GM23338 (cell line): ENCODE measurements around the gene APP. TPM values are rescaled to one million over a fixed set of nuclear protein-coding genes. Genes with fewer than 3 reads are reported as not detected.
"Not testable (repeated sequence)": the region's sequence is repeated elsewhere in the genome, so short reads cannot be mapped to it uniquely, and the experiment has no call there.

Experiments
- ATAC-seq: fragments of 200-7000 bp; cut with Tn5 transposase; 3 replicates; pipeline ENCODE4 v1.9.1; 2020
- DNase-seq: peaks from one replicate; pipeline ENCODE4 v3.0.0-alpha.2; 2015; ENCODE audit warnings: low spot score
- H2AFZ ChIP-seq: fragments of 200-600 bp; sonication (generic); 2 replicates; pipeline ENCODE4 v1.8.0; 2016; ENCODE audit warnings: antibody characterized with exemption, mild to moderate bottlenecking, moderate library complexity
- H3F3A ChIP-seq: fragments of 200-600 bp; sonication (generic); replicated peaks from 2 replicates; pipeline ENCODE4 v1.8.0; 2017; ENCODE audit warnings: antibody characterized with exemption, mixed run types, low read depth
- H3K27ac ChIP-seq: fragments of 200-600 bp; sonication (generic); 2 replicates; pipeline ENCODE4 v1.6.1; 2016; ENCODE audit warnings: low read depth
- H3K27me3 ChIP-seq: fragments of 200-600 bp; sonication (generic); 2 replicates; pipeline ENCODE4 v1.8.0; 2016; ENCODE audit warnings: mild to moderate bottlenecking, mixed run types, moderate library complexity; ENCODE audit not compliant: insufficient read depth
- H3K36me3 ChIP-seq: fragments of 200-600 bp; sonication (generic); 2 replicates; pipeline ENCODE4 v1.8.0; 2016; ENCODE audit warnings: mild to moderate bottlenecking; ENCODE audit not compliant: insufficient read depth
- H3K4me1 ChIP-seq: fragments of 200-600 bp; sonication (generic); 2 replicates; pipeline ENCODE4 v1.8.0; 2016; ENCODE audit warnings: mild to moderate bottlenecking, moderate library complexity; ENCODE audit not compliant: insufficient read depth
- H3K4me2 ChIP-seq: fragments of 200-600 bp; sonication (generic); 2 replicates; pipeline ENCODE4 v1.7.1; 2017; ENCODE audit warnings: mixed run types
- H3K4me3 ChIP-seq: fragments of 200-600 bp; sonication (generic); 2 replicates; pipeline ENCODE4 v1.6.1; 2016; ENCODE audit warnings: mixed run types
- H3K79me2 ChIP-seq: fragments of 200-600 bp; sonication (generic); replicated peaks from 2 replicates; pipeline ENCODE4 v1.8.0; 2017; ENCODE audit warnings: mild to moderate bottlenecking; ENCODE audit not compliant: insufficient read depth
- H3K9me2 ChIP-seq: fragments of 200-600 bp; sonication (generic); 2 replicates; pipeline ENCODE4 v1.8.0; 2017; ENCODE audit not compliant: insufficient read depth
- H4K20me1 ChIP-seq: fragments of 200-600 bp; sonication (generic); replicated peaks from 2 replicates; pipeline ENCODE4 v1.8.0; 2017; ENCODE audit warnings: mild to moderate bottlenecking; ENCODE audit not compliant: insufficient read depth
- H3K27ac Mint-ChIP-seq: 2 replicates; pipeline ENCODE4 v1.8.0; 2020; ENCODE audit warnings: inconsistent platforms, mild to moderate bottlenecking, moderate library complexity, mixed read lengths
- H3K27me3 Mint-ChIP-seq: 3 replicates; pipeline ENCODE4 v1.8.0; 2022; ENCODE audit warnings: low read depth, mild to moderate bottlenecking, moderate library complexity, mixed read lengths, inconsistent platforms; ENCODE audit not compliant: insufficient read depth, poor library complexity
- H3K36me3 Mint-ChIP-seq: 3 replicates; pipeline ENCODE4 v1.8.0; 2021; ENCODE audit warnings: low read depth, mild to moderate bottlenecking, inconsistent platforms, moderate library complexity, mixed read lengths
- H3K4me1 Mint-ChIP-seq: 3 replicates; pipeline ENCODE4 v1.8.0; 2020; ENCODE audit warnings: mild to moderate bottlenecking, inconsistent platforms, mixed read lengths
- H3K4me3 Mint-ChIP-seq: 3 replicates; pipeline ENCODE4 v1.8.0; 2021; ENCODE audit warnings: moderate library complexity, mild to moderate bottlenecking, inconsistent platforms, mixed read lengths
- H3K9me3 Mint-ChIP-seq: 3 replicates; pipeline ENCODE4 v1.8.0; 2020; ENCODE audit warnings: moderate library complexity, mild to moderate bottlenecking, inconsistent platforms, mixed read lengths
- CREB1 ChIP-seq: fragments of 250-450 bp; sonication (Bioruptor Pico); IDR thresholded peaks from 2 replicates; pipeline ENCODE4 v1.5.0; 2020; ENCODE audit warnings: low read depth, mild to moderate bottlenecking, moderate library complexity
- ETS1 ChIP-seq: IDR thresholded peaks from 2 replicates; pipeline ENCODE4 v1.6.1; 2016; ENCODE audit warnings: antibody characterized with exemption
- EZH2 ChIP-seq: fragments of 200-600 bp; sonication (generic); IDR thresholded peaks from one replicate; pipeline ENCODE4 v1.8.0; 2017; ENCODE audit warnings: antibody characterized with exemption, mild to moderate bottlenecking, low read depth; ENCODE audit not compliant: unreplicated experiment
- EZH2phosphoT487 ChIP-seq: fragments of 200-600 bp; sonication (generic); IDR thresholded peaks from one replicate; pipeline ENCODE4 v1.8.1; 2018; ENCODE audit warnings: antibody characterized with exemption; ENCODE audit not compliant: unreplicated experiment
- JUNB ChIP-seq: IDR thresholded peaks from one replicate; pipeline ENCODE4 v1.6.1; 2016; ENCODE audit warnings: antibody characterized with exemption; ENCODE audit not compliant: unreplicated experiment
- NANOG ChIP-seq: IDR thresholded peaks from 2 replicates; pipeline ENCODE4 v1.6.1; 2016; ENCODE audit warnings: antibody characterized with exemption, borderline replicate concordance
- POLR2AphosphoS5 ChIP-seq: IDR thresholded peaks from 2 replicates; pipeline ENCODE4 v1.6.1; 2016; ENCODE audit warnings: antibody characterized with exemption, low read depth
- ZNF114 ChIP-seq: fragments of 250-450 bp; sonication (Bioruptor Pico); IDR thresholded peaks from 2 replicates; pipeline ENCODE4 v1.5.0; 2020; ENCODE audit warnings: mild to moderate bottlenecking, moderate library complexity
- ZNF331 ChIP-seq: fragments of 250-450 bp; sonication (Bioruptor Pico); IDR thresholded peaks from 2 replicates; pipeline ENCODE4 v1.5.0; 2020; ENCODE audit warnings: low read depth, mild to moderate bottlenecking, moderate library complexity
- polyA plus RNA-seq: library from polyadenylated mRNA; unstranded; fragments of >200 nt; fragmentation: Nextera tagmentation; extraction: Ambion mirVana; gene quantifications from 2 replicates; pipeline ENCODE4 v1.2.1, GENCODE V29; 2016
- total RNA-seq: library from RNA; depleted of rRNA; stranded (reverse); fragments of >200 nt; shearing (Covaris generic); gene quantifications from 2 replicates; pipeline ENCODE4 v1.2.3, GENCODE V29; 2014
- TF ChIP-seq, protein P1 (sequence below): fragments of 250-450 bp; sonication (Bioruptor Pico); IDR thresholded peaks from 2 replicates; pipeline ENCODE4 v1.5.0; 2020; ENCODE audit warnings: mild to moderate bottlenecking, moderate library complexity
- TF ChIP-seq, protein P2 (sequence below): IDR thresholded peaks from one replicate; pipeline ENCODE4 v1.6.1; 2018; ENCODE audit warnings: antibody characterized with exemption; ENCODE audit not compliant: unreplicated experiment

APP gene
- total and polyA plus RNA-seq, 2 experiments from 2014 or later = 69.4 to 444 TPM

GRCh38 chr21:25918152-25918551 lies 252.4 kb downstream of the APP start:
- not testable (repeated sequence) for H4K20me1 ChIP-seq, H3K9me2 ChIP-seq, H3K4me3 Mint-ChIP-seq, H3F3A ChIP-seq, H2AFZ ChIP-seq, DNase-seq, H3K27me3 ChIP-seq, H3K4me2 ChIP-seq, H3K4me3 ChIP-seq, ATAC-seq, H3K27ac Mint-ChIP-seq, H3K27ac ChIP-seq, H3K36me3 ChIP-seq, H3K9me3 Mint-ChIP-seq
- Mint-ChIP-seq H3K4me1 (peaks cover 30% of the 10 kb centered on the region), H3K27me3 (peaks cover 11% of the 10 kb centered on the region), H3K36me3 (peaks cover 12% of the 10 kb centered on the region)
- H3K79me2 ChIP-seq = peaks cover 44% of the 10 kb centered on the region
- peaks cover 26% of the 10 kb centered on the region for H3K4me1 ChIP-seq

- peaks cover 11% of the 10 kb centered on the region for H3K27me3 Mint-ChIP-seq
- 0 out of 2 replicates have a peak, but pooled peaks cover 4% of the 10 kb centered on the region for H3K9me2 ChIP-seq
- peaks cover 44% of the 10 kb centered on the region for H3K79me2 ChIP-seq
- H3K4me2 ChIP-seq = no peak overlapping the region
- no peaks in the 10 kb centered on the region for H3K36me3 ChIP-seq
- H3K4me3 ChIP-seq = no peak overlapping the region
- peaks cover 35% of the 10 kb centered on the region for H3K4me1 Mint-ChIP-seq
- H3K27ac Mint-ChIP-seq = no peak overlapping the region; the same call in 1 of the 2 replicates
- peaks cover 11% of the 10 kb centered on the region for H4K20me1 ChIP-seq
- ATAC-seq = no peak
- no peak overlapping the region for H2AFZ ChIP-seq
- H3K4me1 ChIP-seq = peaks cover 26% of the 10 kb centered on the region
- H3K4me3 Mint-ChIP-seq = no peak overlapping the region
- peaks cover 8% of the 10 kb centered on the region for H3K9me3 Mint-ChIP-seq
- DNase-seq = no peak
- peaks cover 25% of the 10 kb centered on the region for H3K36me3 Mint-ChIP-seq
- peak overlapping the region; percentile 60; the same call in 1 of the 2 replicates for H3K27ac ChIP-seq
- H3K27me3 ChIP-seq = no peaks in the 10 kb centered on the region
- peaks cover 4% of the 10 kb centered on the region; the same call in 1 of the 2 replicates for H3F3A ChIP-seq
- no peak for TF ChIP-seq CREB1 (CRISPR knock-in tag)
- no peak for TF ChIP-seq NANOG
- TF ChIP-seq POLR2AphosphoS5 = no peak
- TF ChIP-seq, protein P1, sequence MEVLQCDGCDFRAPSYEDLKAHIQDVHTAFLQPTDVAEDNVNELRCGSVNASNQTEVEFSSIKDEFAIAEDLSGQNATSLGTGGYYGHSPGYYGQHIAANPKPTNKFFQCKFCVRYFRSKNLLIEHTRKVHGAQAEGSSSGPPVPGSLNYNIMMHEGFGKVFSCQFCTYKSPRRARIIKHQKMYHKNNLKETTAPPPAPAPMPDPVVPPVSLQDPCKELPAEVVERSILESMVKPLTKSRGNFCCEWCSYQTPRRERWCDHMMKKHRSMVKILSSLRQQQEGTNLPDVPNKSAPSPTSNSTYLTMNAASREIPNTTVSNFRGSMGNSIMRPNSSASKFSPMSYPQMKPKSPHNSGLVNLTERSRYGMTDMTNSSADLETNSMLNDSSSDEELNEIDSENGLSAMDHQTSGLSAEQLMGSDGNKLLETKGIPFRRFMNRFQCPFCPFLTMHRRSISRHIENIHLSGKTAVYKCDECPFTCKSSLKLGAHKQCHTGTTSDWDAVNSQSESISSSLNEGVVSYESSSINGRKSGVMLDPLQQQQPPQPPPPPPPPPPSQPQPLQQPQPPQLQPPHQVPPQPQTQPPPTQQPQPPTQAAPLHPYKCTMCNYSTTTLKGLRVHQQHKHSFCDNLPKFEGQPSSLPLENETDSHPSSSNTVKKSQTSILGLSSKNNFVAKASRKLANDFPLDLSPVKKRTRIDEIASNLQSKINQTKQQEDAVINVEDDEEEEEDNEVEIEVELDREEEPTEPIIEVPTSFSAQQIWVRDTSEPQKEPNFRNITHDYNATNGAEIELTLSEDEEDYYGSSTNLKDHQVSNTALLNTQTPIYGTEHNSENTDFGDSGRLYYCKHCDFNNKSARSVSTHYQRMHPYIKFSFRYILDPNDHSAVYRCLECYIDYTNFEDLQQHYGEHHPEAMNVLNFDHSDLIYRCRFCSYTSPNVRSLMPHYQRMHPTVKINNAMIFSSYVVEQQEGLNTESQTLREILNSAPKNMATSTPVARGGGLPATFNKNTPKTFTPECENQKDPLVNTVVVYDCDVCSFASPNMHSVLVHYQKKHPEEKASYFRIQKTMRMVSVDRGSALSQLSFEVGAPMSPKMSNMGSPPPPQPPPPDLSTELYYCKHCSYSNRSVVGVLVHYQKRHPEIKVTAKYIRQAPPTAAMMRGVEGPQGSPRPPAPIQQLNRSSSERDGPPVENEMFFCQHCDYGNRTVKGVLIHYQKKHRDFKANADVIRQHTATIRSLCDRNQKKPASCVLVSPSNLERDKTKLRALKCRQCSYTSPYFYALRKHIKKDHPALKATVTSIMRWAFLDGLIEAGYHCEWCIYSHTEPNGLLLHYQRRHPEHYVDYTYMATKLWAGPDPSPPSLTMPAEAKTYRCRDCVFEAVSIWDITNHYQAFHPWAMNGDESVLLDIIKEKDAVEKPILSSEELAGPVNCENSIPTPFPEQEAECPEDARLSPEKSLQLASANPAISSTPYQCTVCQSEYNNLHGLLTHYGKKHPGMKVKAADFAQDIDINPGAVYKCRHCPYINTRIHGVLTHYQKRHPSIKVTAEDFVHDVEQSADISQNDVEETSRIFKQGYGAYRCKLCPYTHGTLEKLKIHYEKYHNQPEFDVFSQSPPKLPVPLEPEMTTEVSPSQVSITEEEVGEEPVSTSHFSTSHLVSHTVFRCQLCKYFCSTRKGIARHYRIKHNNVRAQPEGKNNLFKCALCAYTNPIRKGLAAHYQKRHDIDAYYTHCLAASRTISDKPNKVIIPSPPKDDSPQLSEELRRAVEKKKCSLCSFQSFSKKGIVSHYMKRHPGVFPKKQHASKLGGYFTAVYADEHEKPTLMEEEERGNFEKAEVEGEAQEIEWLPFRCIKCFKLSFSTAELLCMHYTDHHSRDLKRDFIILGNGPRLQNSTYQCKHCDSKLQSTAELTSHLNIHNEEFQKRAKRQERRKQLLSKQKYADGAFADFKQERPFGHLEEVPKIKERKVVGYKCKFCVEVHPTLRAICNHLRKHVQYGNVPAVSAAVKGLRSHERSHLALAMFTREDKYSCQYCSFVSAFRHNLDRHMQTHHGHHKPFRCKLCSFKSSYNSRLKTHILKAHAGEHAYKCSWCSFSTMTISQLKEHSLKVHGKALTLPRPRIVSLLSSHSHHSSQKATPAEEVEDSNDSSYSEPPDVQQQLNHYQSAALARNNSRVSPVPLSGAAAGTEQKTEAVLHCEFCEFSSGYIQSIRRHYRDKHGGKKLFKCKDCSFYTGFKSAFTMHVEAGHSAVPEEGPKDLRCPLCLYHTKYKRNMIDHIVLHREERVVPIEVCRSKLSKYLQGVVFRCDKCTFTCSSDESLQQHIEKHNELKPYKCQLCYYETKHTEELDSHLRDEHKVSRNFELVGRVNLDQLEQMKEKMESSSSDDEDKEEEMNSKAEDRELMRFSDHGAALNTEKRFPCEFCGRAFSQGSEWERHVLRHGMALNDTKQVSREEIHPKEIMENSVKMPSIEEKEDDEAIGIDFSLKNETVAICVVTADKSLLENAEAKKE (CRISPR knock-in tag) = no peak
- no peak for TF ChIP-seq JUNB
- TF ChIP-seq, protein P2, sequence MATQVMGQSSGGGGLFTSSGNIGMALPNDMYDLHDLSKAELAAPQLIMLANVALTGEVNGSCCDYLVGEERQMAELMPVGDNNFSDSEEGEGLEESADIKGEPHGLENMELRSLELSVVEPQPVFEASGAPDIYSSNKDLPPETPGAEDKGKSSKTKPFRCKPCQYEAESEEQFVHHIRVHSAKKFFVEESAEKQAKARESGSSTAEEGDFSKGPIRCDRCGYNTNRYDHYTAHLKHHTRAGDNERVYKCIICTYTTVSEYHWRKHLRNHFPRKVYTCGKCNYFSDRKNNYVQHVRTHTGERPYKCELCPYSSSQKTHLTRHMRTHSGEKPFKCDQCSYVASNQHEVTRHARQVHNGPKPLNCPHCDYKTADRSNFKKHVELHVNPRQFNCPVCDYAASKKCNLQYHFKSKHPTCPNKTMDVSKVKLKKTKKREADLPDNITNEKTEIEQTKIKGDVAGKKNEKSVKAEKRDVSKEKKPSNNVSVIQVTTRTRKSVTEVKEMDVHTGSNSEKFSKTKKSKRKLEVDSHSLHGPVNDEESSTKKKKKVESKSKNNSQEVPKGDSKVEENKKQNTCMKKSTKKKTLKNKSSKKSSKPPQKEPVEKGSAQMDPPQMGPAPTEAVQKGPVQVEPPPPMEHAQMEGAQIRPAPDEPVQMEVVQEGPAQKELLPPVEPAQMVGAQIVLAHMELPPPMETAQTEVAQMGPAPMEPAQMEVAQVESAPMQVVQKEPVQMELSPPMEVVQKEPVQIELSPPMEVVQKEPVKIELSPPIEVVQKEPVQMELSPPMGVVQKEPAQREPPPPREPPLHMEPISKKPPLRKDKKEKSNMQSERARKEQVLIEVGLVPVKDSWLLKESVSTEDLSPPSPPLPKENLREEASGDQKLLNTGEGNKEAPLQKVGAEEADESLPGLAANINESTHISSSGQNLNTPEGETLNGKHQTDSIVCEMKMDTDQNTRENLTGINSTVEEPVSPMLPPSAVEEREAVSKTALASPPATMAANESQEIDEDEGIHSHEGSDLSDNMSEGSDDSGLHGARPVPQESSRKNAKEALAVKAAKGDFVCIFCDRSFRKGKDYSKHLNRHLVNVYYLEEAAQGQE = no peak
- TF ChIP-seq EZH2 = no peak
- no peak for TF ChIP-seq ZNF331 (CRISPR knock-in tag)
- no peak for TF ChIP-seq EZH2phosphoT487
- TF ChIP-seq ETS1 = no peak
- TF ChIP-seq ZNF114 (CRISPR knock-in tag) = no peak
These were observed 254.3 kb downstream of the APP start for GRCh38 chr21:25916226-25916625.
